GM19025 (cell line): ENCODE measurements around the gene PSENEN.

Experiments
- ATAC-seq: cut with Tn5 transposase; IDR thresholded peaks from one replicate; pipeline ENCODE4 v1.9.1; 2021; ENCODE audit warnings: mild to moderate bottlenecking, low read depth, moderate library complexity; ENCODE audit not compliant: unreplicated experiment

The PSENEN gene

GRCh38 chr19:35745328-35746086 is at the start of gene PSENEN, which contains the start of gene U2AF1L4:
Gene PSENEN (plus strand): TSS chr19:35745651. CDS start chr19:35745931, 280 bp downstream.
Gene U2AF1L4 (minus strand): TSS chr19:35745418. CDS start chr19:35745391, 27 bp downstream.
- ATAC-seq: peak; percentile 32

GRCh38 chr19:35695895-35696422 is 49.5 kb upstream of the PSENEN start:
- no peak for ATAC-seq

GRCh38 chr19:35696835-35697234 is 48.6 kb upstream of the PSENEN start:
- ATAC-seq: no peak

- peak; percentile 96 for ATAC-seq
Observed at GRCh38 chr19:35702223-35703012, 43.0 kb upstream of the PSENEN start.

GRCh38 chr19:35703343-35703742 is 42.1 kb upstream of the PSENEN start:
- ATAC-seq: no peak

GRCh38 chr19:35704218-35704617 is 41.2 kb upstream of the PSENEN start, which contains the start of gene ZBTB32:
Gene ZBTB32 (plus strand): TSS chr19:35704558. CDS start chr19:35714627, 10,069 bp downstream.
- ATAC-seq: no peak

- ATAC-seq: no peak
Observed at GRCh38 chr19:35708391-35708790, 37.1 kb upstream of the PSENEN start.

GRCh38 chr19:35710784-35711723 is 34.4 kb upstream of the PSENEN start:
- peak; percentile 32 for ATAC-seq

GRCh38 chr19:35712567-35713505 is 32.6 kb upstream of the PSENEN start:
- no peak for ATAC-seq

- ATAC-seq: no peak
Observed at GRCh38 chr19:35713506-35713850, 32.0 kb upstream of the PSENEN start.

- ATAC-seq: no peak
Observed at GRCh38 chr19:35713904-35714495, 31.5 kb upstream of the PSENEN start.

- ATAC-seq: no peak
Observed at GRCh38 chr19:35714601-35715354, 30.7 kb upstream of the PSENEN start.

GRCh38 chr19:35715355-35715809 is 30.1 kb upstream of the PSENEN start:
- ATAC-seq: no peak

GRCh38 chr19:35715981-35716800 is 29.3 kb upstream of the PSENEN start:
- no peak for ATAC-seq

GRCh38 chr19:35716801-35717664 is 28.4 kb upstream of the PSENEN start:
- ATAC-seq: peak; percentile 59

GRCh38 chr19:35717665-35718344 is 27.6 kb upstream of the PSENEN start, which contains the start of gene KMT2B:
Gene KMT2B (plus strand): TSS chr19:35718003. CDS start chr19:35718019, 16 bp downstream.
- peak; percentile 52 for ATAC-seq
